ENCODE measurements around the gene SRCIN1. TPM values are rescaled to one million over a fixed set of nuclear protein-coding genes. Genes with fewer than 3 reads are reported as not detected.

The SRCIN1 gene
- total RNA-seq, 1 experiment from 2014 or later, result 6.9 TPM

DNA sequence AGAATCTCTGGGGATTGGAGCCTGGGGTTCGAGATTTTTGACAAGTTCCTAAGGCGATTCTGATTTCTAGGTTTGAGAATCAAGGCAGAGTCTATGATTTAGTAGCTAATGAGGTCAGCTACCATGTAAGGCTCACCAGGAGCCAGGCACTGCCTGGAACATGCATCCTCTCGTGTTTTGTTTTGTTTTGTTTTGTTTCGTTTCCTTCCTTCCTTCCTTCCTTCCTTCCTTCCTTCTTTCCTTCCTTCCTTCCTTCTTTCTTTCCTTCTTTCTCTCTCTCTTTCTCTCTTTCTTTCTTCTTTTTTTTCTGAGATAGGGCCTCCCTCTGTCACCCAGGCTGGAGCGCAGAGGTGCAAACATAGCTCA is 39.1 kb downstream of the SRCIN1 start:
- Histone ChIP-seq H2AFZ (ENCODE audit: low read length) (no peak overlapping the region), H2BK120ac (ENCODE audit: low read depth, low read length, poor library complexity, severe bottlenecking) (no peak overlapping the region), H3K9me3 (ENCODE audit: control insufficient read depth, low read depth, low read length) (no peaks in the 10 kb centered on the region), H3K56ac (ENCODE audit: insufficient read length, low read depth, low read length) (no peak overlapping the region), H4K20me1 (ENCODE audit: control insufficient read depth, insufficient read depth, insufficient read length) (no peaks in the 10 kb centered on the region), H3K23me2 (ENCODE audit: insufficient read length, low read depth, low read length, poor library complexity, severe bottlenecking) (peaks cover 14% of the 10 kb centered on the region), H4K8ac (replicated peaks; ENCODE audit: insufficient read length, low read depth, low read length) (no peak overlapping the region), H3K4me1 (ENCODE audit: insufficient read depth, low read length) (0 out of 2 replicates have a peak, but pooled peaks cover 3% of the 10 kb centered on the region), H3K18ac (ENCODE audit: insufficient read length, low read depth, low read length) (no peak overlapping the region), H3K23ac (ENCODE audit: insufficient read length, low read depth, low read length) (no peak overlapping the region), H3K14ac (ENCODE audit: insufficient read depth, low read length) (no peak overlapping the region), H4K91ac (ENCODE audit: insufficient read length, low read depth, low read length) (no peak overlapping the region), H3K4me2 (ENCODE audit: insufficient read depth, insufficient read length, low read length) (no peak overlapping the region), H3K27ac (ENCODE audit: insufficient read length, low read depth, low read length) (no peak overlapping the region), H3T11ph (ENCODE audit: low read length) (no peak overlapping the region), H2BK12ac (ENCODE audit: insufficient read length, low read depth, low read length) (no peak overlapping the region), H4K5ac (ENCODE audit: insufficient read length, low read depth, low read length) (no peak overlapping the region), H3K79me1 (ENCODE audit: insufficient read depth, low read depth, low read length, poor library complexity, severe bottlenecking) (no peaks in the 10 kb centered on the region), H2BK20ac (ENCODE audit: low read depth, low read length, poor library complexity, severe bottlenecking) (no peak overlapping the region), H2AK5ac (ENCODE audit: insufficient read length, low read length) (no peak overlapping the region), H3K9ac (ENCODE audit: extremely low read depth, insufficient read length, low read length) (no peak overlapping the region), H2BK15ac (ENCODE audit: low read depth, low read length) (no peak overlapping the region), H3K27me3 (ENCODE audit: insufficient read depth, low read length) (peaks cover 69% of the 10 kb centered on the region), H3K79me2 (ENCODE audit: insufficient read depth, low read length) (no peaks in the 10 kb centered on the region), H2BK5ac (ENCODE audit: insufficient read length, low read length) (no peak overlapping the region), H3K4ac (ENCODE audit: low read depth, low read length) (no peak overlapping the region)
- peaks cover 19 to 44% of the 10 kb centered on the region in 2 experiments for H3K4me1 Mint-ChIP-seq
- DNase-seq, result no peak
- TF ChIP-seq, protein P1, sequence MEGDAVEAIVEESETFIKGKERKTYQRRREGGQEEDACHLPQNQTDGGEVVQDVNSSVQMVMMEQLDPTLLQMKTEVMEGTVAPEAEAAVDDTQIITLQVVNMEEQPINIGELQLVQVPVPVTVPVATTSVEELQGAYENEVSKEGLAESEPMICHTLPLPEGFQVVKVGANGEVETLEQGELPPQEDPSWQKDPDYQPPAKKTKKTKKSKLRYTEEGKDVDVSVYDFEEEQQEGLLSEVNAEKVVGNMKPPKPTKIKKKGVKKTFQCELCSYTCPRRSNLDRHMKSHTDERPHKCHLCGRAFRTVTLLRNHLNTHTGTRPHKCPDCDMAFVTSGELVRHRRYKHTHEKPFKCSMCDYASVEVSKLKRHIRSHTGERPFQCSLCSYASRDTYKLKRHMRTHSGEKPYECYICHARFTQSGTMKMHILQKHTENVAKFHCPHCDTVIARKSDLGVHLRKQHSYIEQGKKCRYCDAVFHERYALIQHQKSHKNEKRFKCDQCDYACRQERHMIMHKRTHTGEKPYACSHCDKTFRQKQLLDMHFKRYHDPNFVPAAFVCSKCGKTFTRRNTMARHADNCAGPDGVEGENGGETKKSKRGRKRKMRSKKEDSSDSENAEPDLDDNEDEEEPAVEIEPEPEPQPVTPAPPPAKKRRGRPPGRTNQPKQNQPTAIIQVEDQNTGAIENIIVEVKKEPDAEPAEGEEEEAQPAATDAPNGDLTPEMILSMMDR (conservative IDR thresholded peaks at IDR 0.05), result no peak
- H3K27me3 Mint-ChIP-seq (ENCODE audit: low read depth), result peaks cover 96% of the 10 kb centered on the region
- no CpG with 5 or more reads among the region's 5 CpGs for WGBS (ENCODE audit: extremely low coverage, insufficient read length, low lambda C conversion rate)
- no peaks in the 10 kb centered on the region; a peak in 2 of 5 replicates for H3K9me3 Mint-ChIP-seq
- H3K36me3 Mint-ChIP-seq (ENCODE audit: insufficient read depth in 1 of 3, low read depth in 3 of 3), result no peaks in the 10 kb centered on the region
- no peak overlapping the region for H3K4me3 Mint-ChIP-seq
- H3K27ac Mint-ChIP-seq, result no peak overlapping the region

Data from H9 (cell line).